NCI-H748 (cell line): ENCODE results near the gene TMC3.

Experiments
- DNase-seq: peaks from one replicate; lab custom pipeline; 2025; ENCODE audit not compliant: unreplicated experiment; lab: John Stamatoyannopoulos, UW

TMC3 gene

GRCh38 chr15:81301385-81301784 lies 72.6 kb downstream of the TMC3 start:
- DNase-seq = no peak

- no peak for DNase-seq
These were observed 74.3 kb downstream of the TMC3 start for GRCh38 chr15:81299630-81300273.

GRCh38 chr15:81299156-81299555 lies 74.9 kb downstream of the TMC3 start:
- no peak for DNase-seq

- no peak for DNase-seq
These were observed 75.4 kb downstream of the TMC3 start for GRCh38 chr15:81298611-81299010.

- no peak for DNase-seq
These were observed 76.1 kb downstream of the TMC3 start for GRCh38 chr15:81297603-81298575.

- no peak for DNase-seq
These were observed 76.9 kb downstream of the TMC3 start for GRCh38 chr15:81297147-81297572.

- peak; percentile 25 for DNase-seq
These were observed 77.3 kb downstream of the TMC3 start for GRCh38 chr15:81296673-81297072.

- DNase-seq = no peak
These were observed 77.8 kb downstream of the TMC3 start for GRCh38 chr15:81296186-81296585.

GRCh38 chr15:81295486-81296121 lies 78.4 kb downstream of the TMC3 start:
- no peak for DNase-seq

- DNase-seq = peak; percentile 63
These were observed 79.5 kb downstream of the TMC3 start for GRCh38 chr15:81294516-81294880.

- DNase-seq = no peak
These were observed 80.1 kb downstream of the TMC3 start for GRCh38 chr15:81293728-81294515.

- DNase-seq = no peak
These were observed 81.5 kb downstream of the TMC3 start for GRCh38 chr15:81292523-81293001.

- no peak for DNase-seq
These were observed 82.0 kb downstream of the TMC3 start for GRCh38 chr15:81291916-81292522.

GRCh38 chr15:81289910-81290309 lies 84.1 kb downstream of the TMC3 start:
- DNase-seq = no peak

GRCh38 chr15:81288616-81289015 lies 85.4 kb downstream of the TMC3 start:
- DNase-seq = no peak

GRCh38 chr15:81288040-81288439 lies 86.0 kb downstream of the TMC3 start:
- no peak for DNase-seq

GRCh38 chr15:81286621-81287121 lies 87.3 kb downstream of the TMC3 start:
- DNase-seq = no peak

GRCh38 chr15:81285461-81285860 lies 88.6 kb downstream of the TMC3 start:
- DNase-seq = no peak

GRCh38 chr15:81284256-81285031 lies 89.6 kb downstream of the TMC3 start:
- DNase-seq = no peak
